PC-3 (cell line): ENCODE data around the gene SLC7A9.

Experiments
- CTCF ChIP-seq: fragments of 300-600 bp; sonication (generic); conservative IDR thresholded peaks from 2 replicates; pipeline ENCODE4 v1.5.1; 2017; ENCODE audit warnings: antibody characterized with exemption, low read depth, mild to moderate bottlenecking, low read length
- EZH2 ChIP-seq: fragments of 300-600 bp; sonication (generic); IDR thresholded peaks from one replicate; pipeline ENCODE4 v1.6.1; 2017; ENCODE audit warnings: antibody characterized with exemption, mild to moderate bottlenecking, low read length; ENCODE audit not compliant: unreplicated experiment

GRCh38 chr19:32890841-32891240 is 21.3 kb upstream of the SLC7A9 start:
- no peak for TF ChIP-seq CTCF
- TF ChIP-seq EZH2, result no peak
